ENCODE results near the gene TRAF3. TPM values are rescaled to one million over a fixed set of nuclear protein-coding genes. Genes with fewer than 3 reads are reported as not detected.

Gene TRAF3
- total and polyA plus RNA-seq, 4 donors, result 2.1 to 12.0 (median 5.2) TPM

DNA sequence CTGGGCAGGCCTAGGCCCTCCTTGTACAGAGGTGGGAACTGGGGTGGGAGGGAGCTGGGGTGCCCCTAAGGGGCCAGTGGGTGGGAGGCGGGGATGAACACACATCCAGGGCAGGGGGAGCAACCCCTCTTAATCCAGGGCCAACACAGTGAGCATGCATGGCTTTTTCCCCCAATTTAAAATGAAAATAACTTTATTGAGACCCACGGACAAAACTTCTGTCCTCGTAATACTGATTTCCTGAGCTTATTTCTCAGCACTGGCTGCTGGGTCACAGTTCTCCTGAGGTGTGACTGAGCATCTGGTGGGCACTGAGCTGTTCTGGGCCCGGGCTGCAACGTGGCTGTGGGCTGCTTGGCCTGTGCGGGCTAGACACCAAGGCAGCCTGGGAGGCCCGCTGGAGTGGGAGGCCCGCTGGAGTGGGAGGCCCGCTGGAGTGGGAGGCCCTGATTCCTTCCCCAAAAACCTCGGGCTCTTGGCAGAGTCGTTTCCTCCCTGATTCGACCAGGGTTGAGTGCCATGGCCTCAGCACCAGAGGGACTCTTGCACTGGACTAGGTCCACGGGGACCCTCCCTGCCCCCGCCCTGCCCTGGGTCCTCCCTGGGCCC lies 24.9 kb upstream of the TRAF3 start (continued):
- TF ChIP-seq, protein P1, sequence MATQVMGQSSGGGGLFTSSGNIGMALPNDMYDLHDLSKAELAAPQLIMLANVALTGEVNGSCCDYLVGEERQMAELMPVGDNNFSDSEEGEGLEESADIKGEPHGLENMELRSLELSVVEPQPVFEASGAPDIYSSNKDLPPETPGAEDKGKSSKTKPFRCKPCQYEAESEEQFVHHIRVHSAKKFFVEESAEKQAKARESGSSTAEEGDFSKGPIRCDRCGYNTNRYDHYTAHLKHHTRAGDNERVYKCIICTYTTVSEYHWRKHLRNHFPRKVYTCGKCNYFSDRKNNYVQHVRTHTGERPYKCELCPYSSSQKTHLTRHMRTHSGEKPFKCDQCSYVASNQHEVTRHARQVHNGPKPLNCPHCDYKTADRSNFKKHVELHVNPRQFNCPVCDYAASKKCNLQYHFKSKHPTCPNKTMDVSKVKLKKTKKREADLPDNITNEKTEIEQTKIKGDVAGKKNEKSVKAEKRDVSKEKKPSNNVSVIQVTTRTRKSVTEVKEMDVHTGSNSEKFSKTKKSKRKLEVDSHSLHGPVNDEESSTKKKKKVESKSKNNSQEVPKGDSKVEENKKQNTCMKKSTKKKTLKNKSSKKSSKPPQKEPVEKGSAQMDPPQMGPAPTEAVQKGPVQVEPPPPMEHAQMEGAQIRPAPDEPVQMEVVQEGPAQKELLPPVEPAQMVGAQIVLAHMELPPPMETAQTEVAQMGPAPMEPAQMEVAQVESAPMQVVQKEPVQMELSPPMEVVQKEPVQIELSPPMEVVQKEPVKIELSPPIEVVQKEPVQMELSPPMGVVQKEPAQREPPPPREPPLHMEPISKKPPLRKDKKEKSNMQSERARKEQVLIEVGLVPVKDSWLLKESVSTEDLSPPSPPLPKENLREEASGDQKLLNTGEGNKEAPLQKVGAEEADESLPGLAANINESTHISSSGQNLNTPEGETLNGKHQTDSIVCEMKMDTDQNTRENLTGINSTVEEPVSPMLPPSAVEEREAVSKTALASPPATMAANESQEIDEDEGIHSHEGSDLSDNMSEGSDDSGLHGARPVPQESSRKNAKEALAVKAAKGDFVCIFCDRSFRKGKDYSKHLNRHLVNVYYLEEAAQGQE (IDR thresholded peaks at IDR 0.05), result no peak
- no peak for TF ChIP-seq RXRA (IDR thresholded peaks at IDR 0.05)

- Histone ChIP-seq H3K27me3 (ENCODE audit: control insufficient read depth in 4 of 4, insufficient read depth in 4 of 4, low read length in 3 of 4) (no peaks in the 10 kb centered on the region), H3K27ac (ENCODE audit: low read depth in 1 of 2, low read length in 2 of 2) (no peak overlapping the region), H3K4me3 (ENCODE audit: low read depth in 1 of 3, low read length in 3 of 3) (no peak overlapping the region), H3K4me1 (ENCODE audit: control insufficient read depth in 4 of 4, insufficient read depth in 4 of 4, low read length in 3 of 4) (no peaks in the 10 kb centered on the region), H3K9me3 (ENCODE audit: control insufficient read depth in 4 of 4, low read length in 3 of 4) (no peaks in the 10 kb centered on the region), H3K36me3 (ENCODE audit: control insufficient read depth in 4 of 4, insufficient read depth in 3 of 4, low read depth in 1 of 4, low read length in 3 of 4) (no peaks in the 10 kb centered on the region), H3K9ac (ENCODE audit: low read depth in 1 of 2, low read length in 2 of 2) (no peak overlapping the region)
- TF ChIP-seq, protein P2, sequence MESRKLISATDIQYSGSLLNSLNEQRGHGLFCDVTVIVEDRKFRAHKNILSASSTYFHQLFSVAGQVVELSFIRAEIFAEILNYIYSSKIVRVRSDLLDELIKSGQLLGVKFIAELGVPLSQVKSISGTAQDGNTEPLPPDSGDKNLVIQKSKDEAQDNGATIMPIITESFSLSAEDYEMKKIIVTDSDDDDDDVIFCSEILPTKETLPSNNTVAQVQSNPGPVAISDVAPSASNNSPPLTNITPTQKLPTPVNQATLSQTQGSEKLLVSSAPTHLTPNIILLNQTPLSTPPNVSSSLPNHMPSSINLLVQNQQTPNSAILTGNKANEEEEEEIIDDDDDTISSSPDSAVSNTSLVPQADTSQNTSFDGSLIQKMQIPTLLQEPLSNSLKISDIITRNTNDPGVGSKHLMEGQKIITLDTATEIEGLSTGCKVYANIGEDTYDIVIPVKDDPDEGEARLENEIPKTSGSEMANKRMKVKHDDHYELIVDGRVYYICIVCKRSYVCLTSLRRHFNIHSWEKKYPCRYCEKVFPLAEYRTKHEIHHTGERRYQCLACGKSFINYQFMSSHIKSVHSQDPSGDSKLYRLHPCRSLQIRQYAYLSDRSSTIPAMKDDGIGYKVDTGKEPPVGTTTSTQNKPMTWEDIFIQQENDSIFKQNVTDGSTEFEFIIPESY (IDR thresholded peaks at IDR 0.05), result no peak
- TF ChIP-seq, protein P1 (IDR thresholded peaks at IDR 0.05), result no peak
- no peak for TF ChIP-seq JUND (IDR thresholded peaks at IDR 0.05)
- TF ChIP-seq HNF4G (IDR thresholded peaks at IDR 0.05), result no peak
- TF ChIP-seq ATF3 (IDR thresholded peaks at IDR 0.05), result no peak
- no peak for TF ChIP-seq HNF4A (conservative IDR thresholded peaks at IDR 0.05)
- TF ChIP-seq FOXA1 (IDR thresholded peaks at IDR 0.05), result no peak
- no peak for TF ChIP-seq YY1 (IDR thresholded peaks at IDR 0.05)
- TF ChIP-seq TAF1 (conservative IDR thresholded peaks at IDR 0.05), result no peak
- no peak for TF ChIP-seq RXRA (IDR thresholded peaks at IDR 0.05)
- TF ChIP-seq NR2F2 (IDR thresholded peaks at IDR 0.05), result no peak
- TF ChIP-seq CTCF (IDR thresholded peaks at IDR 0.05; ENCODE audit: low read depth, low read length, missing input control), result no peak
- no peak for DNase-seq (ENCODE audit: low spot score)
- 92% methylated on average over 17 of the region's 17 CpGs for WGBS
These were observed 22.6 kb upstream of the TRAF3 start for GRCh38 chr14:102754370-102755262.

Measured in liver (tissue), 9 donors.